WTC11 (cell line): ENCODE results near the gene MMP21. TPM values are rescaled to one million over a fixed set of nuclear protein-coding genes. Genes with fewer than 3 reads are reported as not detected.

ENCODE experiments used
- ATAC-seq: fragments of 200-7000 bp; cut with Tn5 transposase; 2 replicates; pipeline ENCODE4 v1.10.0; 2021; ENCODE audit warnings: mild to moderate bottlenecking, moderate library complexity
- CTCF ChIA-PET: fragments of 300-600 bp; sonication (Branson Sonifier 250); formaldehyde crosslinking; loops from one replicate; lab custom pipeline; 2021; ENCODE audit warnings: antibody characterized with exemption; lab: Charles Lee
- POLR2A ChIA-PET: fragments of 350-600 bp; sonication (Branson Sonifier 250); formaldehyde crosslinking; loops from one replicate; lab custom pipeline; 2021; ENCODE audit warnings: antibody characterized with exemption; lab: Charles Lee
- DNase-seq: peaks from one replicate; pipeline ENCODE4 v3.0.0; 2021; ENCODE audit warnings: low spot score
- H3K27ac Mint-ChIP-seq: 2 replicates; pipeline ENCODE4 v1.8.0; 2021; ENCODE audit warnings: mixed read lengths
- H3K27me3 Mint-ChIP-seq: 2 replicates; pipeline ENCODE4 v1.8.0; 2021; ENCODE audit warnings: low read depth, mild to moderate bottlenecking, moderate library complexity, mixed read lengths
- H3K36me3 Mint-ChIP-seq: 2 replicates; pipeline ENCODE4 v1.8.0; 2021; ENCODE audit warnings: mixed read lengths
- H3K4me1 Mint-ChIP-seq: 2 replicates; pipeline ENCODE4 v1.8.0; 2022; ENCODE audit warnings: mixed read lengths
- H3K4me3 Mint-ChIP-seq: 2 replicates; pipeline ENCODE4 v1.8.0; 2021; ENCODE audit warnings: mild to moderate bottlenecking, moderate library complexity, mixed read lengths
- H3K9me3 Mint-ChIP-seq: 2 replicates; pipeline ENCODE4 v1.8.0; 2021; ENCODE audit warnings: mixed read lengths
- AR ChIP-seq: fragments of 250-450 bp; sonication (Bioruptor Pico); IDR thresholded peaks from 2 replicates; pipeline ENCODE4 v1.9.0; 2021; ENCODE audit warnings: mild to moderate bottlenecking
- ERG ChIP-seq: fragments of 250-450 bp; sonication (Bioruptor Pico); IDR thresholded peaks from 2 replicates; pipeline ENCODE4 v1.8.0; 2021; ENCODE audit warnings: mild to moderate bottlenecking
- FOXJ3 ChIP-seq: sonication (generic); formaldehyde crosslinking; IDR thresholded peaks from 2 replicates; pipeline ENCODE4 v1.9.0; 2021; ENCODE audit warnings: missing genetic modification reagents, mild to moderate bottlenecking, borderline replicate concordance
- KAT7 ChIP-seq: sonication (generic); formaldehyde crosslinking; IDR thresholded peaks from 2 replicates; pipeline ENCODE4 v1.8.1; 2023; ENCODE audit warnings: missing genetic modification reagents, mild to moderate bottlenecking, borderline replicate concordance
- MLX ChIP-seq: sonication (generic); formaldehyde crosslinking; IDR thresholded peaks from 2 replicates; pipeline ENCODE4 v1.8.1; 2023; ENCODE audit warnings: mild to moderate bottlenecking, missing genetic modification reagents, moderate library complexity
- NFATC4 ChIP-seq: fragments of 250-450 bp; sonication (Bioruptor Pico); IDR thresholded peaks from 2 replicates; pipeline ENCODE4 v1.9.0; 2021; ENCODE audit warnings: mild to moderate bottlenecking
- NFE2L1 ChIP-seq: sonication (generic); formaldehyde crosslinking; IDR thresholded peaks from 2 replicates; pipeline ENCODE4 v1.8.1; 2023; ENCODE audit warnings: missing genetic modification reagents
- SOX15 ChIP-seq: fragments of 250-450 bp; sonication (Bioruptor Pico); IDR thresholded peaks from 2 replicates; pipeline ENCODE4 v1.9.0; 2021; ENCODE audit warnings: mild to moderate bottlenecking
- TCF7 ChIP-seq: sonication (generic); formaldehyde crosslinking; IDR thresholded peaks from 2 replicates; pipeline ENCODE4 v1.8.0; 2022; ENCODE audit warnings: mild to moderate bottlenecking, low read depth, missing genetic modification reagents, moderate library complexity
- TEAD1 ChIP-seq: sonication (generic); formaldehyde crosslinking; IDR thresholded peaks from 2 replicates; pipeline ENCODE4 v1.8.0; 2022; ENCODE audit warnings: mild to moderate bottlenecking, missing genetic modification reagents
- ZNF121 ChIP-seq: sonication (generic); formaldehyde crosslinking; IDR thresholded peaks from 2 replicates; pipeline ENCODE4 v1.8.0; 2023; ENCODE audit warnings: missing genetic modification reagents
- ZNF232 ChIP-seq: sonication (generic); formaldehyde crosslinking; IDR thresholded peaks from 2 replicates; pipeline ENCODE4 v1.8.0; 2022; ENCODE audit warnings: mild to moderate bottlenecking, missing genetic modification reagents
- ZNF416 ChIP-seq: fragments of 250-450 bp; sonication (Bioruptor Pico); IDR thresholded peaks from 2 replicates; pipeline ENCODE4 v1.9.0; 2021; ENCODE audit warnings: mild to moderate bottlenecking, inconsistent platforms
- ZNF425 ChIP-seq: fragments of 250-450 bp; sonication (Bioruptor Pico); conservative IDR thresholded peaks from 2 replicates; pipeline ENCODE4 v1.9.0; 2021; ENCODE audit warnings: mild to moderate bottlenecking
- ZNF512 ChIP-seq: sonication (generic); formaldehyde crosslinking; IDR thresholded peaks from 2 replicates; pipeline ENCODE4 v1.8.1; 2022; ENCODE audit warnings: missing genetic modification reagents, borderline replicate concordance
- total RNA-seq: library from RNA; stranded (reverse); gene quantifications from 3 replicates; pipeline ENCODE4 v1.2.3, GENCODE V29; 2021
- TF ChIP-seq, protein P1 (sequence below): sonication (generic); formaldehyde crosslinking; IDR thresholded peaks from 2 replicates; pipeline ENCODE4 v1.8.1; 2023; ENCODE audit warnings: mild to moderate bottlenecking, missing genetic modification reagents, borderline replicate concordance
- TF ChIP-seq, protein P2 (sequence below): sonication (generic); formaldehyde crosslinking; IDR thresholded peaks from 2 replicates; pipeline ENCODE4 v1.8.1; 2023; ENCODE audit warnings: mild to moderate bottlenecking, missing genetic modification reagents
- TF ChIP-seq, protein P3 (sequence below): sonication (generic); formaldehyde crosslinking; IDR thresholded peaks from 2 replicates; pipeline ENCODE4 v1.8.1; 2022; ENCODE audit warnings: mild to moderate bottlenecking, missing genetic modification reagents, moderate library complexity, borderline replicate concordance
- TF ChIP-seq, protein P4 (sequence below): sonication (generic); formaldehyde crosslinking; conservative IDR thresholded peaks from 2 replicates; pipeline ENCODE4 v1.8.1; 2022; ENCODE audit warnings: mild to moderate bottlenecking, missing genetic modification reagents

The MMP21 gene
- total RNA-seq, 1 experiment from 2014 or later: not detected

GRCh38 chr10:125795637-125796190, 20.1 kb upstream of the MMP21 start (continued):
- TF ChIP-seq, protein P1, sequence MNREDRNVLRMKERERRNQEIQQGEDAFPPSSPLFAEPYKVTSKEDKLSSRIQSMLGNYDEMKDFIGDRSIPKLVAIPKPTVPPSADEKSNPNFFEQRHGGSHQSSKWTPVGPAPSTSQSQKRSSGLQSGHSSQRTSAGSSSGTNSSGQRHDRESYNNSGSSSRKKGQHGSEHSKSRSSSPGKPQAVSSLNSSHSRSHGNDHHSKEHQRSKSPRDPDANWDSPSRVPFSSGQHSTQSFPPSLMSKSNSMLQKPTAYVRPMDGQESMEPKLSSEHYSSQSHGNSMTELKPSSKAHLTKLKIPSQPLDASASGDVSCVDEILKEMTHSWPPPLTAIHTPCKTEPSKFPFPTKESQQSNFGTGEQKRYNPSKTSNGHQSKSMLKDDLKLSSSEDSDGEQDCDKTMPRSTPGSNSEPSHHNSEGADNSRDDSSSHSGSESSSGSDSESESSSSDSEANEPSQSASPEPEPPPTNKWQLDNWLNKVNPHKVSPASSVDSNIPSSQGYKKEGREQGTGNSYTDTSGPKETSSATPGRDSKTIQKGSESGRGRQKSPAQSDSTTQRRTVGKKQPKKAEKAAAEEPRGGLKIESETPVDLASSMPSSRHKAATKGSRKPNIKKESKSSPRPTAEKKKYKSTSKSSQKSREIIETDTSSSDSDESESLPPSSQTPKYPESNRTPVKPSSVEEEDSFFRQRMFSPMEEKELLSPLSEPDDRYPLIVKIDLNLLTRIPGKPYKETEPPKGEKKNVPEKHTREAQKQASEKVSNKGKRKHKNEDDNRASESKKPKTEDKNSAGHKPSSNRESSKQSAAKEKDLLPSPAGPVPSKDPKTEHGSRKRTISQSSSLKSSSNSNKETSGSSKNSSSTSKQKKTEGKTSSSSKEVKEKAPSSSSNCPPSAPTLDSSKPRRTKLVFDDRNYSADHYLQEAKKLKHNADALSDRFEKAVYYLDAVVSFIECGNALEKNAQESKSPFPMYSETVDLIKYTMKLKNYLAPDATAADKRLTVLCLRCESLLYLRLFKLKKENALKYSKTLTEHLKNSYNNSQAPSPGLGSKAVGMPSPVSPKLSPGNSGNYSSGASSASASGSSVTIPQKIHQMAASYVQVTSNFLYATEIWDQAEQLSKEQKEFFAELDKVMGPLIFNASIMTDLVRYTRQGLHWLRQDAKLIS (CRISPR knock-in tag): no peak
- TF ChIP-seq ZNF512 (CRISPR knock-in tag): no peak
- no peak for TF ChIP-seq KAT7
- TF ChIP-seq NFATC4: no peak
- TF ChIP-seq, protein P2, sequence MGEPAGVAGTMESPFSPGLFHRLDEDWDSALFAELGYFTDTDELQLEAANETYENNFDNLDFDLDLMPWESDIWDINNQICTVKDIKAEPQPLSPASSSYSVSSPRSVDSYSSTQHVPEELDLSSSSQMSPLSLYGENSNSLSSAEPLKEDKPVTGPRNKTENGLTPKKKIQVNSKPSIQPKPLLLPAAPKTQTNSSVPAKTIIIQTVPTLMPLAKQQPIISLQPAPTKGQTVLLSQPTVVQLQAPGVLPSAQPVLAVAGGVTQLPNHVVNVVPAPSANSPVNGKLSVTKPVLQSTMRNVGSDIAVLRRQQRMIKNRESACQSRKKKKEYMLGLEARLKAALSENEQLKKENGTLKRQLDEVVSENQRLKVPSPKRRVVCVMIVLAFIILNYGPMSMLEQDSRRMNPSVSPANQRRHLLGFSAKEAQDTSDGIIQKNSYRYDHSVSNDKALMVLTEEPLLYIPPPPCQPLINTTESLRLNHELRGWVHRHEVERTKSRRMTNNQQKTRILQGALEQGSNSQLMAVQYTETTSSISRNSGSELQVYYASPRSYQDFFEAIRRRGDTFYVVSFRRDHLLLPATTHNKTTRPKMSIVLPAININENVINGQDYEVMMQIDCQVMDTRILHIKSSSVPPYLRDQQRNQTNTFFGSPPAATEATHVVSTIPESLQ (CRISPR knock-in tag): no peak
- no peak for TF ChIP-seq AR
- TF ChIP-seq ZNF425 (CRISPR knock-in tag): no peak
- TF ChIP-seq ZNF121 (CRISPR knock-in tag): no peak
- no peak for TF ChIP-seq NFE2L1 (CRISPR knock-in tag)
- no peak for TF ChIP-seq MLX
- TF ChIP-seq TCF7: no peak

DNA sequence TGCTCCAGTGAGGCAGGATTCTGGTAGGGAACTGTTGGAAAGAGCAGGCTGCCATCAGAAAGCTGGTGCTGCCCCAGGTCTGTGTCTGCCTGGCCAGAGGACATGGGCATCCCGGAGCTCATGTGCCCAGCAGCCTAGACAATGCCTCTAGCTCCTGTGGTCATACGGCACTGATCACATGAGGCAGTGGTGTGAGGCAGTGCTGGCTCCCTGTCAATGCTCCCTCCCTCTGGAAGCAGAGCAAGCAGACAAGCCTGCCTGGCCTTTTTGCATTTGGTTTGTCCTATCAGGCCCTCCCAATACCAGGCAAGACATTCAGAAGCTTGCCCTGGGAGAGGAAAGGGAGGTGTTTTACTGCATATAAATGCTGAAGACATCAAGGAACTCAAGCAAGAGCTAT, 19.5 kb upstream of the MMP21 start:
- POLR2A ChIA-PET: no interaction called here
- no peak for ATAC-seq
- no peaks in the 10 kb centered on the region for H3K9me3 Mint-ChIP-seq
- TF ChIP-seq, protein P3, sequence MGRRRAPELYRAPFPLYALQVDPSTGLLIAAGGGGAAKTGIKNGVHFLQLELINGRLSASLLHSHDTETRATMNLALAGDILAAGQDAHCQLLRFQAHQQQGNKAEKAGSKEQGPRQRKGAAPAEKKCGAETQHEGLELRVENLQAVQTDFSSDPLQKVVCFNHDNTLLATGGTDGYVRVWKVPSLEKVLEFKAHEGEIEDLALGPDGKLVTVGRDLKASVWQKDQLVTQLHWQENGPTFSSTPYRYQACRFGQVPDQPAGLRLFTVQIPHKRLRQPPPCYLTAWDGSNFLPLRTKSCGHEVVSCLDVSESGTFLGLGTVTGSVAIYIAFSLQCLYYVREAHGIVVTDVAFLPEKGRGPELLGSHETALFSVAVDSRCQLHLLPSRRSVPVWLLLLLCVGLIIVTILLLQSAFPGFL (CRISPR knock-in tag): no peak
- TF ChIP-seq SOX15 (CRISPR knock-in tag) (no peak), FOXJ3 (CRISPR knock-in tag) (no peak), ZNF121 (CRISPR knock-in tag) (no peak), ZNF416 (no peak), ZNF232 (CRISPR knock-in tag) (no peak), KAT7 (no peak), ERG (CRISPR knock-in tag) (no peak), NFATC4 (no peak), TEAD1 (CRISPR knock-in tag) (no peak)
- TF ChIP-seq, protein P4, sequence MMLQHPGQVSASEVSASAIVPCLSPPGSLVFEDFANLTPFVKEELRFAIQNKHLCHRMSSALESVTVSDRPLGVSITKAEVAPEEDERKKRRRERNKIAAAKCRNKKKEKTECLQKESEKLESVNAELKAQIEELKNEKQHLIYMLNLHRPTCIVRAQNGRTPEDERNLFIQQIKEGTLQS (CRISPR knock-in tag): no peak

More for the DNA sequence above, 19.5 kb upstream of the MMP21 start:
- Mint-ChIP-seq H3K27me3 (no peaks in the 10 kb centered on the region), H3K36me3 (peaks cover 20% of the 10 kb centered on the region), H3K4me3 (no peak overlapping the region), H3K4me1 (no peaks in the 10 kb centered on the region), H3K27ac (no peak overlapping the region)
- CTCF ChIA-PET: no interaction called here
- DNase-seq: no peak
